Lung (tissue), 12 donors: ENCODE measurements around the gene CAVIN4. TPM values are rescaled to one million over a fixed set of nuclear protein-coding genes. Genes with fewer than 3 reads are reported as not detected.
A peak's percentile ranks its signal among the peaks of the same experiment; 100 is the strongest.

Experiments used
- ATAC-seq: fragments of 200-7000 bp; cut with Tn5 transposase; one replicate; pipeline ENCODE4 v1.9.1; 2020; ENCODE audit warnings: moderate number of reproducible peaks; ENCODE audit not compliant: insufficient read depth, low FRiP score
- DNase-seq, 3 donors: peaks; one replicate each; pipeline ENCODE4 v3.0.0-alpha.2; 2013 to 2017
- H3K27ac ChIP-seq, 2 donors: one replicate each; pipeline ENCODE4 v1.5.1; 2013; ENCODE audit warnings: mild to moderate bottlenecking in 2 of 2, moderate library complexity in 2 of 2, control low read depth in 1 of 2, inconsistent platforms in 1 of 2, low read depth in 1 of 2, low read length in 1 of 2
- H3K27me3 ChIP-seq, 3 donors: one replicate each; pipeline ENCODE4 v1.5.1; 2013; ENCODE audit warnings: low read length in 2 of 3; ENCODE audit not compliant: control insufficient read depth in 3 of 3, insufficient read depth in 3 of 3
- H3K36me3 ChIP-seq, 4 donors: one replicate each; pipeline ENCODE4 v1.5.1; 2013; ENCODE audit warnings: low read length in 4 of 4, mild to moderate bottlenecking in 1 of 4, moderate library complexity in 1 of 4; ENCODE audit not compliant: control insufficient read depth in 4 of 4, insufficient read depth in 4 of 4
- H3K4me1 ChIP-seq, 5 donors: one replicate each; pipeline ENCODE4 v1.5.1; 2013; ENCODE audit warnings: low read length in 5 of 5, mild to moderate bottlenecking in 2 of 5, moderate library complexity in 1 of 5; ENCODE audit not compliant: control insufficient read depth in 5 of 5, insufficient read depth in 5 of 5
- H3K4me3 ChIP-seq: one replicate; pipeline ENCODE4 v1.5.1; 2013; ENCODE audit warnings: mild to moderate bottlenecking, control low read depth, moderate library complexity
- H3K9ac ChIP-seq, 2 donors: one replicate each; pipeline ENCODE4 v1.5.1; 2013; ENCODE audit warnings: low read length in 2 of 2, control low read depth in 1 of 2; ENCODE audit not compliant: insufficient read depth in 1 of 2
- H3K9me3 ChIP-seq, 4 donors: one replicate each; pipeline ENCODE4 v1.5.1; 2013; ENCODE audit warnings: low read length in 3 of 4, mild to moderate bottlenecking in 1 of 4, moderate library complexity in 1 of 4; ENCODE audit not compliant: control insufficient read depth in 4 of 4, insufficient read depth in 3 of 4
- CTCF ChIP-seq: IDR thresholded peaks from 2 replicates; pipeline ENCODE4 v1.5.1; 2012; ENCODE audit warnings: mild to moderate bottlenecking; ENCODE audit errors: control extremely low read depth, extremely low read depth
- WGBS, 2 donors: extraction: QIAGEN DNeasy Blood & Tissue Kit; methylation state at CpG; one replicate each; pipeline ENCODE4 v1.1.7; 2013; 5-methylcytosine and 5-hydroxymethylcytosine counted together
- polyA plus RNA-seq, 2 donors: library from polyadenylated mRNA; stranded (reverse); fragments of 200-250 nt; gene quantifications; one replicate each; pipeline ENCODE4 v1.2.1, GENCODE V29; 2013
- total RNA-seq, 2 donors: library from RNA; depleted of rRNA in 1 of 2; stranded (reverse); fragments of >200 nt in 1 of 2; gene quantifications; one replicate each; pipeline ENCODE4 v1.2.1, GENCODE V29; 2014 to 2021
- donor health status: control.
- donor health status: control.
- donor health status: Bipolar disorder and iron deficiency.
- donor health status: healthy.
- donor health status: DM: yes; HTN: yes; CAD: no.

The CAVIN4 gene
- total and polyA plus RNA-seq, 4 donors, result 0.22 to 1.3 (median 0.48) TPM

GRCh38 chr9:100590481-100590880, 12.6 kb downstream of the CAVIN4 start:
- H3K9ac ChIP-seq, result no peak overlapping the region
- 71 to 82% methylated on average over 2 of the region's 2 CpGs for WGBS, 2 donors
- peaks cover 0 to 3% (median 3%) of the 10 kb centered on the region in 5 donors for H3K4me1 ChIP-seq
- no peak for ATAC-seq
- H3K27me3 ChIP-seq, result no peaks in the 10 kb centered on the region
- no peaks in the 10 kb centered on the region for H3K9me3 ChIP-seq
- TF ChIP-seq CTCF, result no peak
- no peak overlapping the region for H3K4me3 ChIP-seq
- H3K27ac ChIP-seq, result peak overlapping the region in 1 of 2 donors; percentile 1
- no peak for DNase-seq
- peaks cover 0 to 3% (median 0%) of the 10 kb centered on the region in 4 donors for H3K36me3 ChIP-seq

GRCh38 chr9:100591139-100591538, 13.3 kb downstream of the CAVIN4 start:
- H3K9ac ChIP-seq, result no peak overlapping the region
- WGBS, 2 donors, result 90 to 92% methylated on average over 6 of the region's 6 CpGs
- H3K4me1 ChIP-seq, result peaks cover 0 to 4% (median 3%) of the 10 kb centered on the region in 5 donors
- no peak overlapping the region for H3K27ac ChIP-seq
- H3K9me3 ChIP-seq, result no peaks in the 10 kb centered on the region
- DNase-seq (no peak), ATAC-seq (no peak)
- H3K4me3 ChIP-seq, result no peak overlapping the region
- H3K36me3 ChIP-seq, result no peaks in the 10 kb centered on the region
- no peak for TF ChIP-seq CTCF
- H3K27me3 ChIP-seq, result no peaks in the 10 kb centered on the region

GRCh38 chr9:100591639-100592412, 13.9 kb downstream of the CAVIN4 start:
- Histone ChIP-seq H3K4me1 (peaks cover 0 to 4% (median 3%) of the 10 kb centered on the region in 5 donors), H3K4me3 (no peak overlapping the region), H3K9me3 (no peaks in the 10 kb centered on the region), H3K27ac (no peak overlapping the region), H3K36me3 (no peaks in the 10 kb centered on the region), H3K9ac (no peak overlapping the region), H3K27me3 (no peaks in the 10 kb centered on the region)
- DNase-seq (no peak), ATAC-seq (no peak)
- WGBS, 2 donors, result 88 to 89% methylated on average over 5 of the region's 5 CpGs
- no peak for TF ChIP-seq CTCF
